RWPE2 (cell line): ENCODE measurements around the gene CADPS.

Source experiments
- ATAC-seq: fragments of 200-7000 bp; cut with Tn5 transposase; 3 replicates; pipeline ENCODE4 v1.9.1; 2021; ENCODE audit warnings: low read depth
- DNase-seq: peaks from one replicate; pipeline ENCODE4 v3.0.0-alpha.2; 2020; ENCODE audit warnings: low spot score
- H3K27ac ChIP-seq: fragments of 450-650 bp; 2 replicates; pipeline ENCODE4 v1.5.1; 2017; ENCODE audit warnings: mild to moderate bottlenecking; ENCODE audit not compliant: poor library complexity, severe bottlenecking
- H3K27me3 ChIP-seq: fragments of 250-450 bp; sonication (Bioruptor Pico); 2 replicates; pipeline ENCODE4 v1.5.1; 2021; ENCODE audit warnings: mild to moderate bottlenecking, moderate library complexity; ENCODE audit not compliant: insufficient read depth, poor library complexity, severe bottlenecking
- H3K36me3 ChIP-seq: fragments of 250-450 bp; sonication (Bioruptor Pico); 2 replicates; pipeline ENCODE4 v1.5.1; 2020; ENCODE audit warnings: low read depth, mild to moderate bottlenecking, moderate library complexity
- H3K4me1 ChIP-seq: fragments of 250-450 bp; sonication (Bioruptor Pico); 2 replicates; pipeline ENCODE4 v1.5.1; 2021; ENCODE audit warnings: mild to moderate bottlenecking, moderate library complexity; ENCODE audit not compliant: insufficient read depth, poor library complexity, severe bottlenecking
- H3K4me3 ChIP-seq: fragments of 250-450 bp; sonication (Bioruptor Pico); 2 replicates; pipeline ENCODE4 v1.5.1; 2021; ENCODE audit warnings: mild to moderate bottlenecking, moderate library complexity; ENCODE audit not compliant: severe bottlenecking
- H3K9me3 ChIP-seq: fragments of 250-450 bp; sonication (Bioruptor Pico); 2 replicates; pipeline ENCODE4 v1.5.1; 2021; ENCODE audit warnings: mild to moderate bottlenecking, moderate library complexity; ENCODE audit not compliant: severe bottlenecking
- CTCF ChIP-seq: fragments of 450-650 bp; IDR thresholded peaks from one replicate; pipeline ENCODE4 v1.5.1; 2017; ENCODE audit warnings: mild to moderate bottlenecking, moderate library complexity; ENCODE audit not compliant: poor library complexity, severe bottlenecking

CADPS gene

DNA sequence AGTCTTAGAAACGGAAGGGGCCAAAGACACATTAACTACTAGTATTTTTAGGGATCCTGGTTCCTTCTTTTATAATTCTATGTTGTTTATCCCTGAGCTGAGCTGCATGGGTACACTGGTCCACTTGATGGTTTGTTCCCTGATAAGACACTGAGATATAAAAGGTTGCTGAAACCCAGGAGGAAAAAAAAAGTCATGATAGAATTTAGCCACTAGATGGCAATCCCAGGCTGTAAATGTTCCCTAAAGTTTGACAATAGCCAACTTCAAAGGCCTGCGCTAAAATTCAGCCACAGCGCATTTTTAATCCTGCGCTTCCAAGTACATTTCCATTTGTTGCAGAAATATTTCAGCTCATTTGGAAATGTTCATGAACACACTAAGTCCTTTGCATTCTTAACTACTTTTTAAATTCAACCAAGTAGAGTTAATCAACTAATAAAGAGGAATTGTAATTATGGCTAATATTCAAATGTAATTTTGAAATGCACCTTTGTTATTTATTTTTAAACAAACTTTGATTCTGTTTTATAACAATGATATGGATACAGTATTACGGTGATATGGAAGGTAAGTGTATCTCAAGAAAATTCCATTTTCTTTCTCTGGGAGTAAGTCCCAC is 252.6 kb downstream of the CADPS start:
- ATAC-seq (peak; percentile 42; the same call in 1 of the 3 replicates), DNase-seq (no peak)
- Histone ChIP-seq H3K27ac (no peak overlapping the region), H3K9me3 (no peaks in the 10 kb centered on the region), H3K4me1 (no peaks in the 10 kb centered on the region), H3K36me3 (no peaks in the 10 kb centered on the region), H3K4me3 (no peak overlapping the region), H3K27me3 (no peaks in the 10 kb centered on the region)
- peak; percentile 85 for TF ChIP-seq CTCF

GRCh38 chr3:62621925-62622324 is 253.3 kb downstream of the CADPS start:
- no peak for ATAC-seq
- H3K27ac ChIP-seq, result no peak overlapping the region
- no peaks in the 10 kb centered on the region for H3K4me1 ChIP-seq
- H3K4me3 ChIP-seq, result no peak overlapping the region
- no peaks in the 10 kb centered on the region for H3K9me3 ChIP-seq
- H3K27me3 ChIP-seq, result no peaks in the 10 kb centered on the region
- no peak for DNase-seq
- no peaks in the 10 kb centered on the region for H3K36me3 ChIP-seq
- TF ChIP-seq CTCF, result no peak

DNA sequence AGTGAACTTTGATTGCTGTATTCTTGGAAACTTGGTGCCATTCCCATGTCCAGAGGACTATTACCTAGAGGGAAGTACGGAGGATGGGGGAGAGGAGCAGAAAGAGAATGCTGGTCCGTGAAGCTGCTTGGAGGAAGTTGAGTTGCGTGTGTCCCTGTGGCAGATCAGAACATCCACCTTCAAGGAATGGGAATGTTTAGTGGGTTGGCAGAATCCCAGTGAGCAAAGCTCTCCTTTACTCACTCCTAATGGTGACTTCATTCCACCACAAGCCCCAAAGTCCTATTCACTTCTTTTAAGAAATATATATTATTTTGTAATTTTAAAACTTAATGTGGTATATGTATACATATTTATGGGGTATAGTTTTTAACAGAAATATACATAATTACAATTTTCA is 254.0 kb downstream of the CADPS start:
- DNase-seq (no peak), ATAC-seq (no peak)
- H3K4me3 ChIP-seq, result no peak overlapping the region
- no peak for TF ChIP-seq CTCF
- no peaks in the 10 kb centered on the region for H3K4me1 ChIP-seq
- H3K36me3 ChIP-seq, result no peaks in the 10 kb centered on the region
- no peak overlapping the region for H3K27ac ChIP-seq
- H3K9me3 ChIP-seq, result no peaks in the 10 kb centered on the region
- H3K27me3 ChIP-seq, result no peaks in the 10 kb centered on the region

- Histone ChIP-seq H3K36me3 (no peaks in the 10 kb centered on the region), H3K27ac (peak overlapping the region; percentile 6), H3K9me3 (no peaks in the 10 kb centered on the region), H3K4me3 (no peak overlapping the region), H3K27me3 (no peaks in the 10 kb centered on the region), H3K4me1 (peaks cover 22% of the 10 kb centered on the region)
- ATAC-seq (no peak), DNase-seq (no peak)
- TF ChIP-seq CTCF, result no peak
Measured at GRCh38 chr3:62615258-62615849, 259.9 kb downstream of the CADPS start.

DNA sequence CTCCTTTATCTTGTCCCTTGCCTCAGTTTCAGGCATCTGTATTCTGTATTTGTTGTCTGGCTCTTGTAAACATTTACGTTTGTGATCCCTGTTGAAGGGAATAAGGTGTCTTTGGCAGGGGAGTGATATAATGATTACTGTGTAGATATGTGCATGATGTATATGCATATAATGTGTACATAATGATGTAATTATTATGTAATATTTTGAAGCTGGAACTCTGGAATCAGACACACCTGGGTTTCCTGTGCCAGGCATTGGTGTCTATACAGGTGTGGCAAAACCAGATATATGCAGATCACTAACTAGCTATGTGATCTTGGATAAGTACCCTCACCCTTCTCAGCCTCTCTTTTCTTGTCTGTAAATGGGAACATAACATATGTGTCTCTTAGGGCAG is 260.7 kb downstream of the CADPS start:
- Histone ChIP-seq H3K27ac (peak overlapping the region; percentile 6), H3K4me1 (peaks cover 22% of the 10 kb centered on the region), H3K36me3 (no peaks in the 10 kb centered on the region), H3K9me3 (no peaks in the 10 kb centered on the region), H3K27me3 (no peaks in the 10 kb centered on the region), H3K4me3 (no peak overlapping the region)
- no peak for TF ChIP-seq CTCF
- DNase-seq (no peak), ATAC-seq (peak; percentile 62)
